ENCODE data around the gene HNRNPH1.
"Not testable (repeated sequence)": the region's sequence is repeated elsewhere in the genome, so short reads cannot be mapped to it uniquely, and the experiment has no call there.

Gene HNRNPH1, protein sequence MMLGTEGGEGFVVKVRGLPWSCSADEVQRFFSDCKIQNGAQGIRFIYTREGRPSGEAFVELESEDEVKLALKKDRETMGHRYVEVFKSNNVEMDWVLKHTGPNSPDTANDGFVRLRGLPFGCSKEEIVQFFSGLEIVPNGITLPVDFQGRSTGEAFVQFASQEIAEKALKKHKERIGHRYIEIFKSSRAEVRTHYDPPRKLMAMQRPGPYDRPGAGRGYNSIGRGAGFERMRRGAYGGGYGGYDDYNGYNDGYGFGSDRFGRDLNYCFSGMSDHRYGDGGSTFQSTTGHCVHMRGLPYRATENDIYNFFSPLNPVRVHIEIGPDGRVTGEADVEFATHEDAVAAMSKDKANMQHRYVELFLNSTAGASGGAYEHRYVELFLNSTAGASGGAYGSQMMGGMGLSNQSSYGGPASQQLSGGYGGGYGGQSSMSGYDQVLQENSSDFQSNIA

GRCh38 chr5:179623003-179623905, at the start of gene HNRNPH1:
Gene HNRNPH1, minus strand, starts transcription at chr5:179623671. Its CDS starts 538 bp downstream, at chr5:179623133.
- Mint-ChIP-seq H3K27ac (peak within 1 kb of the TSS; percentile 98), H3K27me3 (no peaks in the 10 kb centered on the region), H3K4me1 (ENCODE audit: low read depth) (peaks cover 39% of the 10 kb centered on the region), H3K36me3 (peaks cover 25% of the 10 kb centered on the region), H3K4me3 (peak within 1 kb of the TSS; percentile 98), H3K9me3 (ENCODE audit: low read depth) (no peaks in the 10 kb centered on the region)

GRCh38 chr5:179668391-179668790, 44.9 kb upstream of the HNRNPH1 start:
- Mint-ChIP-seq H3K36me3 (peaks cover 3% of the 10 kb centered on the region), H3K4me3 (no peak overlapping the region), H3K27ac (no peak overlapping the region), H3K9me3 (ENCODE audit: low read depth) (no peaks in the 10 kb centered on the region), H3K4me1 (ENCODE audit: low read depth) (no peaks in the 10 kb centered on the region), H3K27me3 (no peaks in the 10 kb centered on the region)

- H3K4me3 Mint-ChIP-seq; H3K27me3 Mint-ChIP-seq; H3K27ac Mint-ChIP-seq; H3K36me3 Mint-ChIP-seq; H3K4me1 Mint-ChIP-seq (ENCODE audit: low read depth); H3K9me3 Mint-ChIP-seq (ENCODE audit: low read depth): not testable (repeated sequence)
Measured at GRCh38 chr5:179661647-179662046, 38.2 kb upstream of the HNRNPH1 start.

GRCh38 chr5:179658179-179658856, 34.8 kb upstream of the HNRNPH1 start:
- H3K27ac Mint-ChIP-seq: peak overlapping the region; percentile 50
- H3K4me3 Mint-ChIP-seq: peak overlapping the region; percentile 82
- H3K9me3 Mint-ChIP-seq (ENCODE audit: low read depth); H3K4me1 Mint-ChIP-seq (ENCODE audit: low read depth); H3K36me3 Mint-ChIP-seq; H3K27me3 Mint-ChIP-seq: not testable (repeated sequence)

DNA sequence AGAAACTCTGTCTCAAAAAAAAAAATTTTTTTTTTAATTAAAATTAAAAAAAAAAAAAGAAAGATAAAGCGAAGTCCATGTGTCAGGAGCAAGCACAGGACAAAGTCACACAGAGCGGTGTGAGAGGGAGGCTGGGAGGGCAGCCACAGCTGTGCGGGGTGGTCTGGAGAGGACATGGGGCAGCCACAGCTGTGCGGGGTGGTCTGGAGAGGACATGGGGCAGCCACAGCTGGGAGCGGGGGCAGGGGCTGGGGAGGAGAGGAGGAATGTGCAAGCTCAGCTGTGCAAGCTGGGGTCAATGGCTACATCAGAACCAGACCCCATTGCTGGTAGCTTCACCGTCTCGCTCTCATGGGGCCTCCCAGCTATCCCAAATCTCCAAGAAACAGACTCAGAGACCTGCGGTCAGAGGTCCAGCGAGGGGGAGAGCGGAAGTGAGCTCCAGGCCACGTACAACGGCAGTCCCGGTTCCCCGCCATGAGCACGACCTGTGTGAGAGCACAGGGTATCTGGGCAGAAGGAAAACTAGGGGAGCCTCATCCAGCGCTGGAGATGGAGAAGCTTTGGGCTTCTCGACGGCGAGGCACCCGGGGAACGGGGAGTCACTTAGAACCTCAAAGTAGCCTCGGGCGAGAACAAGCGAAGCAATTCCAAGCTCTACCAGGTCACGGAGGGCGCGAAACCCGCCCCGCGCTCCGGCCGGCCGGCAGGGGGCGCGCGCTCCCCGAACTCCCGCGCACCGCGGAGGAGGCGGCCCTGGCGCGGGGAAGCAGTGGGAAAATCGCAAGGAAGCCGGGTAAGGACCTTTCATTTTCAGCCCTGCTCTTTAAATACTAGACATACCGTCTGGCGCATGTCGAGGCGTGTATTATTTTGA, 34.1 kb upstream of the HNRNPH1 start:
- not testable (repeated sequence) for H3K4me1 Mint-ChIP-seq (ENCODE audit: low read depth); H3K4me3 Mint-ChIP-seq; H3K27me3 Mint-ChIP-seq; H3K36me3 Mint-ChIP-seq; H3K27ac Mint-ChIP-seq; H3K9me3 Mint-ChIP-seq (ENCODE audit: low read depth)

GRCh38 chr5:179653135-179653534, 29.7 kb upstream of the HNRNPH1 start:
- H3K4me3 Mint-ChIP-seq; H3K36me3 Mint-ChIP-seq; H3K9me3 Mint-ChIP-seq (ENCODE audit: low read depth); H3K27ac Mint-ChIP-seq; H3K4me1 Mint-ChIP-seq (ENCODE audit: low read depth); H3K27me3 Mint-ChIP-seq: not testable (repeated sequence)

GRCh38 chr5:179650245-179650644, 26.8 kb upstream of the HNRNPH1 start:
- not testable (repeated sequence) for H3K4me3 Mint-ChIP-seq; H3K36me3 Mint-ChIP-seq; H3K27ac Mint-ChIP-seq; H3K9me3 Mint-ChIP-seq (ENCODE audit: low read depth); H3K27me3 Mint-ChIP-seq; H3K4me1 Mint-ChIP-seq (ENCODE audit: low read depth)

DNA sequence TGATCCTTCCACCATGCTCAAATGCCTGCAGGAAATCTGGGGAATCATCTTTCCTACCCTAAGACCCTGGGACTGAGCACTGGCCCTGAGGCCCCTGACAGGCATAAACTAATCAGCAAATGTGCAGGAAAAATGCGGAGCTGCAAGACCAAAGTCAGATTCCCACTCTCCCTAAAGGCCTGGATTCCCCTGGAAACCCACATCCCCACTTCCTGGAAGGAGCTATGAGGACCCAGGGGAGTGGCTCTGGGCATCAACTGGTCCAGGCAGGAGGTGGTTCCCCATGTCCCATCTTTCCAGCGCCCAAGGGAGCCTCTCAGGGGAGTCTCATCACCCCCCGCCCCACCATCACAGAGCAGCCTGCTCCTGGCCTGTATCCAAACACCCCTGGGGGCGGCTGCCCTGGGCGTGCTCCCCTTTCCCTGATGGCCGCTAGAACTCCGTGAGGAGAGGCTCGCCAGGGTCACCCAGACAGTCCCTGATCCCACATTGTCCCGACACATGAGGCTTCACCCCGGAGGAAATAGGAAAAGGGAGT, 25.8 kb upstream of the HNRNPH1 start:
- H3K9me3 Mint-ChIP-seq (ENCODE audit: low read depth); H3K4me3 Mint-ChIP-seq; H3K4me1 Mint-ChIP-seq (ENCODE audit: low read depth); H3K27ac Mint-ChIP-seq; H3K27me3 Mint-ChIP-seq; H3K36me3 Mint-ChIP-seq: not testable (repeated sequence)

- Mint-ChIP-seq H3K27me3 (no peaks in the 10 kb centered on the region), H3K4me3 (no peak overlapping the region), H3K27ac (no peak overlapping the region)
Measured at GRCh38 chr5:179648410-179648809, 24.9 kb upstream of the HNRNPH1 start.

DNA sequence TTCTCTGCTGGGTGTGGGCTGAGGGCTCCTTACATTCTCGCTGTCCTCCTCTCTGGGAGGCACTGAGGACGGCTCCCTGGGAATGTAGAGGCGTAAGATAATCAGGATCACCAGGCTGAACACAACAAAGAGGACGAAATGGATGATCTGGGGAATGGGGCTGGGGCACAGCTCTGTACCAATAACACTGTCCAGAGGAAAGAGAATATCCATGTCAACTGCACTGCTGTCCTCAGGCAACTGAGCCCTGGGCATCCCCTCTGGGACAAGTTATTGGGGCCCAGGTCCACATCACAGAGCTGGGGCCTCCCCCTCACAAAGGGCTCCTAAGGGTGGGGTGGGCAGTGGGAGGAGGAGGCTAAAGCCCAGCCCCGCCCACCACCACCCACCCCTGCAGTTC, 21.3 kb upstream of the HNRNPH1 start:
- H3K4me1 Mint-ChIP-seq (ENCODE audit: low read depth); H3K9me3 Mint-ChIP-seq (ENCODE audit: low read depth); H3K27me3 Mint-ChIP-seq; H3K27ac Mint-ChIP-seq; H3K4me3 Mint-ChIP-seq; H3K36me3 Mint-ChIP-seq: not testable (repeated sequence)

More at GRCh38 chr5:179648410-179648809, 24.9 kb upstream of the HNRNPH1 start:
- Mint-ChIP-seq H3K9me3 (ENCODE audit: low read depth) (no peaks in the 10 kb centered on the region), H3K4me1 (ENCODE audit: low read depth) (no peaks in the 10 kb centered on the region), H3K36me3 (no peaks in the 10 kb centered on the region)

DNA sequence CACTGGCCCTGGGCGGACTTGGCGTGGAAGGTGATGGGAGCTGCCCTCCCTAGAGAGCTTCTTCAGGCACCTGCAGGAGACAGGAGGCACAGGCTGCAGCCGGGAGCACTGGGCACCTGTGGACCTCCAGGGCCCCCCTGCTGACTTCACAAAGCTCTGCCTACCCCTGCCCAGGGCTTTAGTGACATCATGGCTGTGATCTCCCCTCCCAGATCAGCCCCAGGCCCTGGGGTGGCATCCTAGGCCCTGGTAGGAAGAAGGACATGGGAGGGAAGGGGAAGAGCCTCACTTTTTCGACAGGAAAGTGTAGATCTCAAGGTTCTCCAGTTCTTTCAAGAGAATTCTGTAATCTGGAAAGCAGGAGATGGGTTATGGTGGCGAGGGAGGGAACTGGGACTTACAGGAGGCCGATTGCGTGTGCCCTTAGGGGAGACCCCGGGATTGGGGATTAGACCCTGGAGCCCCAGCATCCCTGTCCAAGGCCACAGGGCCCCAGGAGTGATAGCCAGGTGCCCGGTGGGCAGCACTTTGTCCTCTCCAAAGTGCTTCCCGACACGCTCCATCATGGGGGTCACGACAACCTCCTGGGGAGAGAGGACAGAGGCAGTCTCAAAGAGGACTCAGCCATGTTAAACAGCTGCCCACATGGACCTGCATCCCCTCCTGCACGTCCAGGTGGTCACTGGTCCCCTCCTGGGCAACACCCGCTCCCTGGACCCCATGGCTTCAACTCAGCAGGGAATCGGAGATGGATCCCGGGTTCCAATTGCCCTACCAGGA, 19.9 kb upstream of the HNRNPH1 start:
- not testable (repeated sequence) for H3K9me3 Mint-ChIP-seq (ENCODE audit: low read depth); H3K4me3 Mint-ChIP-seq; H3K36me3 Mint-ChIP-seq; H3K27ac Mint-ChIP-seq; H3K4me1 Mint-ChIP-seq (ENCODE audit: low read depth); H3K27me3 Mint-ChIP-seq

DNA sequence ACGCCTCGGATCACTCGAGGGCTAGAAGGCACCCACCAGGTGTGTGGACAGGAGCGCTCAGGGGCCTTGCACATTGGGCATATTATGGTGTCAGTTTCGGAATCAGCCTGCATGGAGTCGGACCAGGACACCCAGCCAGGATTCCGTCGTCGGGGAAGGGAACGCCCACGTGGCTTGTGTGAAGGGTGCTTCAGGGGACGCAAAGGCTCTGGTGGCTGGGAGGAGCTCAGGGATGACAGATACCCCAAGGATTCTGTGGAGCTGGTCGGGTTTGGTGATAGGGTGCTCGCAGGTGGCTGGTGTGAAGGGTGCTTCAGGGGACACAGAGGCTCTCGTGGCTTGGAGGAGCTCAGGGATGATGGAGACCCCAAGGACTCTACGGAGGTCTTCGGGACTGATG, 19.2 kb upstream of the HNRNPH1 start:
- H3K27ac Mint-ChIP-seq; H3K27me3 Mint-ChIP-seq; H3K4me1 Mint-ChIP-seq (ENCODE audit: low read depth); H3K36me3 Mint-ChIP-seq; H3K9me3 Mint-ChIP-seq (ENCODE audit: low read depth); H3K4me3 Mint-ChIP-seq: not testable (repeated sequence)

DNA sequence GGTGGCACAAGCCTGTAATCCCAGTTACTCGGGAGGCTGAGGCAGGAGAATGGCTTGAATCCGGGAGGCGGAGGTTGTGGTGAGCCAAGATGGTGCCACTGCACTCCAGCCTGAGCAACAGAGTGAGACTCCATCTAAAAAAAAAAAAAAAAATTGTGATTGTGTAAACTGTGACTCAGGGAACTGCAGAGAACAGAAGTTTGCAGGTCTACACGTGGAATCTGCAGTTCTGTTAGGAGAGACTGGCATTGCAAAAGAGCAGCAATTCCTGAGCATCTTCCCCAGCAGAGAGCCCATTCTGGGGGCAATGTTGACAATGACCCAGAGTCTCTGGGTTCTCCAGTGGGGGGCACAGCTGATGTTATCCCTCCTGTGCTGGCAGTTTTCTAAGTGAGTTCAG, 18.3 kb upstream of the HNRNPH1 start:
- not testable (repeated sequence) for H3K4me3 Mint-ChIP-seq; H3K27me3 Mint-ChIP-seq; H3K4me1 Mint-ChIP-seq (ENCODE audit: low read depth); H3K9me3 Mint-ChIP-seq (ENCODE audit: low read depth); H3K27ac Mint-ChIP-seq; H3K36me3 Mint-ChIP-seq

DNA sequence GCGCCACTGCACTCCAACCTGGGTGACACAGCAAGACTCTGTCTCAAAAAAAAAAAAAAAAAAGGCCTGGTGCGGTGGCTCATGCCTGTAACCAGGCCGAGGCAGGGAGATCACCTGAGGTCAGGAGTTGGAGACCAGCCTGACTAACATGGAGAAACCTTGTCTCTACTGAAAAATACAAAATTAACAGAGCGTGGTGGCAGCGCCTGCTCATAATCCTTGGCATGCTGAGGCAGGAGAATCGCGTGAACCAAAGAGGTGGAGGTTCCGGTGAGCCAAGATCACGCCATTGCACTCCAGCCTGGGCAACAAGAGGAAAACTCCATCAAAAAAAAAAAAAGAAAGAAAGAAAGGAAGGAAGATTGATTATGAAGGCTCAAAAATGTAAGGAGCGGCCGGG, 15.8 kb upstream of the HNRNPH1 start:
- not testable (repeated sequence) for H3K4me3 Mint-ChIP-seq; H3K36me3 Mint-ChIP-seq; H3K27me3 Mint-ChIP-seq; H3K27ac Mint-ChIP-seq; H3K4me1 Mint-ChIP-seq (ENCODE audit: low read depth); H3K9me3 Mint-ChIP-seq (ENCODE audit: low read depth)

Data from activated naive CD8-positive, alpha-beta T cell (primary cell).